Astrocyte (in vitro differentiated cells and primary cell): Measurements from ENCODE around the gene FBXW10B.

ENCODE experiments used
- CTCF ChIP-seq: IDR thresholded peaks from 2 replicates; pipeline ENCODE4 v1.5.1; 2011; ENCODE audit warnings: low read depth, mild to moderate bottlenecking, inconsistent platforms, low read length, moderate library complexity; ENCODE audit not compliant: insufficient read depth
- EZH2 ChIP-seq: IDR thresholded peaks from 2 replicates; pipeline ENCODE4 v1.6.1; 2012; ENCODE audit warnings: mild to moderate bottlenecking, low read length, inconsistent platforms; ENCODE audit not compliant: insufficient read depth

- TF ChIP-seq CTCF, result no peak
- TF ChIP-seq EZH2, result no peak
These were observed 35.5 kb upstream of the FBXW10B start for GRCh38 chr17:15654886-15655561.
